ENCODE results near the gene TSPAN4.

Gene TSPAN4

GRCh38 chr11:911031-911889, 68.6 kb downstream of the TSPAN4 start:
- peak; percentile 58 for DNase-seq

GRCh38 chr11:911890-912219, 69.2 kb downstream of the TSPAN4 start:
- no peak for ATAC-seq
- no peak for DNase-seq

More at GRCh38 chr11:911031-911889, 68.6 kb downstream of the TSPAN4 start:
- peak; percentile 34 for ATAC-seq

- no peak for DNase-seq
- no peak for ATAC-seq
Measured at GRCh38 chr11:912266-912665, 69.6 kb downstream of the TSPAN4 start.

- DNase-seq (no peak), ATAC-seq (no peak)
Measured at GRCh38 chr11:913043-913442, 70.4 kb downstream of the TSPAN4 start.

- ATAC-seq (no peak), DNase-seq (no peak)
Measured at GRCh38 chr11:914204-914603, 71.6 kb downstream of the TSPAN4 start.

GRCh38 chr11:914747-915501, 72.3 kb downstream of the TSPAN4 start:
- DNase-seq (no peak), ATAC-seq (no peak)
